ENCODE data around the gene AIRE.

The AIRE gene

DNA sequence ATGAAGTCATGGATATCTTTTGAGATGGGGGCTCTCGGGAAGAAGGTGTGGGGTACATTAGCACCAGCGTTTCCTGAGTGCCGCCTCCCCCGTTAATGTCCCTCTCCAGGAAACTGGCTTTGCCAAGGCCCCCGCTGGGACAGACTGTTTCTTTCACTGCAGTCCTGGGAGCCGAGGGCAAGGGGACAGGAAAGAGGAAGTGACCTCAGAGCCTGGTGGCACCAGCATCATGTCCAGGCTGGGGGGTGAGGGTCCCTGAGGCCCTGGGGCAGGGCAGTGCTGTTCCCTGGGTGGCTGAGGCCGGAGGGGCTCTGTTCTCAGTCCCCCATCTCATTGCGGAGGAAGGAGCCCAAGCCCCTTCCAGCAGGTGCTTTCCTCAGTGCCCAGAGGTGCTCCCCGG lies 20.0 kb downstream of the AIRE start:
- DNase-seq: no peak

GRCh38 chr21:44306936-44307704 lies 21.4 kb downstream of the AIRE start:
- no peak for DNase-seq

DNA sequence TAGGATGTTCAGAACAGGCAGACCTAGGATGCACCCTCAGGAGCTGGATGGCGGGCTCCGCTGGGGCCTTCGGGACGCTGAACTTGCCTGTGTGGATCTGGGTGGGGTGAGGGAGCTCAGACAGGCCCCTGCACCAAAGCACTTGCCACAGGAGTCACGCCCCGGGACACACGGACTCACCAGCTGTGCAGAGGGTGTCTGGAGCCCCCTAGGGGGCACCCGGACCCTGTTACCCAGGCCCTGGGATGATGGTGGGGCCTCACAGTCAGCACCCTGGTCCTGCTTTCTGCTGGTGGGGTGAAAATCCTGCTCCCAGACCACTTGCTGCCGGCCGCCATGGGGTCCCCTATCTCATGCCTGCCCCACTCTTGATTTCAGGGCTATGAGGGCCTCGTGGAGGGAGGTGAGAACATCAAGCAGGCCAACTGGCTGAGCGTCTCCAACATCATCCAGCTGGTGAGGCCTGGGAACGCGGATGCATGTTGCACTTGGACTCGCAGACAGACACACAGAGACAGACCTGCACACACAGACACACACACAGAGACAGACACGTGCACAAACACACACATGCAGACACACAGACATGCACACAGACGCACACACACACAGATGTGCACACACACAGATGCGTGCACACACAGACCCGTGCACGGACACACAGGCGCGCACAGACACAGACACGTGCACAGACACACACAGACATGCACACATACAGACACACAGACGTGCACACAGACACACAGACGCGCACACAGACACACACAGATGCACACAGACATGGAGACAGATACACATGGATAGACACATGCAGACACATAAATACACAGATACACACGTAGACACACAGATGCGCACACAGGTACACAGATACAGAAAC lies 25.2 kb downstream of the AIRE start:
- DNase-seq: no peak

DNA sequence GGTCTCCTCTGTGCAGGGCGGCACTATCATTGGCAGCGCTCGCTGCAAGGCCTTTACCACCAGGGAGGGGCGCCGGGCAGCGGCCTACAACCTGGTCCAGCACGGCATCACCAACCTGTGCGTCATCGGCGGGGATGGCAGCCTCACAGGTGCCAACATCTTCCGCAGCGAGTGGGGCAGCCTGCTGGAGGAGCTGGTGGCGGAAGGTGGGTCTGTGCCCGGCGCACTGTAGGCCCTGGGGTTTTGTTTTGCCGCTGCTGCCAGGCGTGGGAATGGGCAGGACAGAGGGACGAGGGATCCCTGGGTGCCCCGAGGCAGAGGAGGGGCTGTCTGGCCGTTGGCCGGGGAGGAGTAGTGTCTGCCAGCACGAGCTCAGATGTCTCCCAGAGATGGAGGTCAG lies 26.4 kb downstream of the AIRE start:
- DNase-seq: no peak

GRCh38 chr21:44312716-44313115 lies 27.0 kb downstream of the AIRE start:
- no peak for DNase-seq

DNA sequence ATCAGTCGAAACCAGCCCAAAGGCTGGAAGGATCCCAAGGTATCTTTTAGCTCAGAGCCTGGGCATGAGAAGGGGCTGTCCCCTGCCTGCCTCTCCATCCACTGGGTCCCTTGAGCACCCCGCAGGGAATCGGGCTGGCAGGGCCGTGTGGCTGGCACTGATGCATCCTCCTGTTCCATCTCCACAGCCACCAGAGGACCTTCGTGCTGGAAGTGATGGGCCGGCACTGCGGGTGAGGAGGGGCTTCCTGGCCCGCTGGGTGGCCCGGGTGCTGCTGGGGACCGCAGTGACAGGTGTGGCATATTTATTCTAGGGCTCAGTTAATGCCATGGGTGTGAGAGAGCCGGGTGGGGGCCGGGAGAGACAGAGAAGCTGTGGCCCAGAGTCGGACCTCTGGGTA lies 27.8 kb downstream of the AIRE start:
- no peak for DNase-seq

DNA sequence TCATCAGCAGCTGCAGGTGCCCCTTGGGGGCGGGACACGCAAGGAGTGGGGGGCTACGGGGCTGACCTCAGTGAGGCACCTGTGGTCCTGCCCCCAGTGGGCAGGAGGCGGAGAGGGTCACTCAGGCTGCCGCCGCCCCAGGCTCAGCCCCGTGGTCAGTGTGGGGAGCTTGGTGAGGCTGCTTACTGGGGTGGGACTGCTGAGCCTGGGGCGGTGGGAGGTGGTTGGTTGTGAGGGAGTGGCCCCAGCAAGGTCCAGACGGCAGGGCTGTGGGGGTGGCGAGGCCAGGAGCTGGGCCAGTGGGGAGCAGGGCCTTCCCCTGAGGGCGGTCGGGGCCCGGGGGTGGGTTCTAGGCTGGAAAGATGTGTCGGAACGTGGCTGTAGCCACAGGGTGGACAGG lies 28.5 kb downstream of the AIRE start:
- no peak for DNase-seq

GRCh38 chr21:44314561-44314960 lies 28.9 kb downstream of the AIRE start:
- DNase-seq: no peak

DNA sequence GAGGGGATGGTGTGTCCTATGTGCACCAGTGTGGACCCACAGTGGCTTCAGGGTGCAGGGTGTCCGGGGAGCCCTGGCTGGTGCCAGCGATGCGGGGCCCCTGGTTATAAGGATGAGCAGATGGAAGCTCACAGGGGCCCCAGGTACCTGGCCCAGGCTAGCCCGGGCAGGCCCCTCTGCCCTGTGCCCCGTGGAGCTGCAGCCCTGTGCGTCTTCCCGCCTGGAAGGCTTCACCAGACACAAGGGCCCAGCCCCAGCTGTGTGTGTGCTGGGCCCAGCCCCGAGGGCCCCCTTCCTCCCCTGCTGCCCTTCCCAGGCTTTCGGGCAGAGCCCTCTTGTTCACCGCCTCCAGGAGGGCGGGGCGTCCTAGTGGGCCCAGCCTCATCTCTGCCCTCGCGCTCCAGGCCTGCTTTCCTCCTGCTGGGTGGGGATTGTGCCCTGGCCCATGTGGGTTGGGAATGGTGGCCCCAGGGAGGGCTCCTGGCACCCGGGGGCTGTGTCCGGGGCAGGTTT lies 30.1 kb downstream of the AIRE start:
- DNase-seq: no peak

GRCh38 chr21:44316277-44316900 lies 30.7 kb downstream of the AIRE start:
- no peak for DNase-seq

- DNase-seq: no peak
Measured at GRCh38 chr21:44317241-44317782, 31.6 kb downstream of the AIRE start.

- no peak for DNase-seq
Measured at GRCh38 chr21:44317871-44318270, 32.2 kb downstream of the AIRE start.

DNA sequence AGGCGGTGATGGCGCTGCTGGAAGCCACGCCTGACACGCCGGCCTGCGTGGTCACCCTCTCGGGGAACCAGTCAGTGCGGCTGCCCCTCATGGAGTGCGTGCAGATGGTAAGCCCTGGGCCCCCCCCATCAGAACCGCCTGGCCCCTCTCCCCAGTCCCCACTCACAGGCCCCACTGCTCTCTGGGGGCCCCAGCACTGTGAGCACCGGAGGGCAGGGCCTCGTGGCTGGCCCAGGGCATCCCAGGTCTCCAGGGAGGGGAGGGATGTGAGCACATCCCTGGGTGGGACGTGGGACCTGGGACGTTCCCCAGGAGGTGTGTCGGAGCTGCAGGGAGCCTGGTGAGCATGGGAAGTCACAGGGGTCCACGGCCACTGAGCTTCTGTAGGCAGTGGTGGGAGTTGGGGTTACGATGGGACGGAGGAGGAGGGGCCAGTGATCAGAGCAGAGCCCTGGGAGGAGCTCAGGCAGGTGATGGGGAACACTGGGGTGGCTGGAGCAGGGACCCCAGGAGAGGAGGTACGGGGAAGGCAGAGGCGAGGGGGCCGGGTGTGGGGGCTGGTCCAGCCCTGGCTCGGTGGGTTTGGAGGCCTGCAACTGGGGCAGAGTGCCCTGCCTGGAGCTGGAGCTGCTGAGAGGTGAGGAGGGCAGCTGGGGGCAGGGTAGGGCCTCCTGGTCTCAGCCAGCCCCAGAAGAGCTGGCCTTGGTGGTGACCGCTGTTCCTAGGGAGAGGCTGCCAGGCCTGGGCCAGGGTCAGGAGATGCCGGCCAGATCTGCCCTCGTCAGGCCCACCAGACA lies 33.0 kb downstream of the AIRE start:
- no peak for DNase-seq

- no peak for DNase-seq
Measured at GRCh38 chr21:44319407-44320065, 33.9 kb downstream of the AIRE start.

DNA sequence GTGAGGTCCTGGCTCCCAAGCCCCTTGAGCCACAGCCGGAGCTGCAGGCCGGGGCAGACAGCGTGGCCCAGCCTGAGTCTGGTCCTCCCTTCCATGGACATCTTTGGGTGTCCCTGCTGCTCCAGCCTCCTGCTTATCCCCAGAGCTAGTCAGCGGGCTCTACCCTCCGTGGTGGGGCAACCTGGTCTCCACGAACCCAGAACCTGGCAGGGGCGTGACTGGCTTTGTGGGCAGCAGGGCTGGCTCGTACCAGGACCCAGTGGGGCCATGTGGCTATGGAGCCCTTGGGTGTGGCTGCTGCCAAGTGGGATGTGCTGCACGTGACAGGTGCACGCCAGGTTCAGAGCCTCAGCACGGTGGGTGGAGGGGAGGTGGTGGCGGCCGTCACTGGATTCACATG lies 35.2 kb downstream of the AIRE start:
- DNase-seq: no peak

DNA sequence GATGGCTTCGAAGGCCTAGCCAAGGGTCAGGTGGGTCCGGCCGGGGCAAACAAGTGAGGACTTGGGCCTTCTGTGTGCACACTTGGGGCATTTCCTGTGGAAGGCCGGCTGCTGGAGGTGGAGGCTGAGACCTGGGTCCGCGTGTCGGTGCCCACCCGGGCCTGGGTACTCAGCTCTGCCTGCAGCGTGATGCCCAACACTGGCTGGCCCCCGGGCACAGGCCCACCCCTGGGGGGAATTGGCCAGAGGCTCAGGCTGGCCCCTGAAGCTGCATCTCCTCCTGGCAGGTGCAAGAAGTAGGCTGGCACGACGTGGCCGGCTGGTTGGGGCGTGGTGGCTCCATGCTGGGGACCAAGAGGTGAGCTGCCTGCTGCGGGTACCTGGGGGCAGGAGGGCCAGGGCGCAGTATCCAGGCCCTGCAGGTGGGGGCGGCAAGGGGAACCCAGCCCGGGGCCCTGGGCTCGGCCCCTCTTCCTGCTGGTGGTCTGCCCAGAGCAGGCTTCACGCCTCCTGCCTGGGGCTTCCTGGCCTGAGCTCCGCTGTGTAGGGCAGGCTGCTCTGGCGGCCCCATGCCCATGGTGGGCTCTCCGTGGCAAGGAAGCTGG lies 36.3 kb downstream of the AIRE start:
- no peak for DNase-seq

DNA sequence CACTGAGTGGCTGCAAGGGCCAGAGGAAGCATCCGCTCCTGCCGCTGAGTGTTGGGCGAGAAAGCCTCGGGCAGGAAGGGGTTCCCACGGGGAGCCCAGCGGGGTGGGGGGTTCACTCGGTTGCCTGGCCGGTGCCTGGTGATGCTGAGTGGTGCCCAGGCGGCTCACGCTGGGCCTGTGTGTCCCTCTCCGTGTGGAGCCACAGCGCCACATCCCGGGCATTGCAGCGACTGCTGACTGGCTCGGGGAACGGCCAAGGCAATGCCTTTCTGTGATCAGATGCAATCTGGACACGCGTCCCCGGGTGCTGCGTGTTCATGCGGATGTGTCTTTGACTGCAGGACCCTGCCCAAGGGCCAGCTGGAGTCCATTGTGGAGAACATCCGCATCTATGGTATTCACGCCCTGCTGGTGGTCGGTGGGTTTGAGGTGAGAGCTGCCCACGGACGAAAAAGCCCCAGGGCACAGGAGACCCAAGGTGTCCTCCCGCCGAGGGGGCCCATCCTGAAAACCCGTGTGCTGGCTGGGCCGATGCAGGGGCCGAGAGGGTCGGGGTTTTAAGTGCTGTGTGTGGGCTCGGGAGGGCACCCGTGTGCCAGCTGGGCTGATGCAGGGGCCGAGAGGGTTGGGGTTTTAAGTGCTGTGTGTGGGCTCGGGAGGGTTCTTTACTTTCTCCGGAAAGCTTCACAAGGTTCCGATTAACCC lies 37.1 kb downstream of the AIRE start:
- DNase-seq: no peak

DNA sequence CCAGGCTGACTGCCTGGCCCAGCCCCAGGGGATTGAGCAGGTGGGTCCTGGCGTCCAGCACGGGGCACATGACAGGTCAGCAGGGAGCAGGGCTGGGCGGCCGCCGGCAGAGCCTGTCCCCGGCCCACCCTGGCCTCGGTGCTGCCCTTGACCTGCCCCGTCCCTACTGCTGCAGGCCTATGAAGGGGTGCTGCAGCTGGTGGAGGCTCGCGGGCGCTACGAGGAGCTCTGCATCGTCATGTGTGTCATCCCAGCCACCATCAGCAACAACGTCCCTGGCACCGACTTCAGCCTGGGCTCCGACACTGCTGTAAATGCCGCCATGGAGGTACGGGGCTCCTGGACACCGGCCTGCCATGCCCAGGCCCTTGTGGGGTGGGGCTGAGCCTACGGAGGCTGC lies 37.9 kb downstream of the AIRE start:
- DNase-seq: no peak

DNA sequence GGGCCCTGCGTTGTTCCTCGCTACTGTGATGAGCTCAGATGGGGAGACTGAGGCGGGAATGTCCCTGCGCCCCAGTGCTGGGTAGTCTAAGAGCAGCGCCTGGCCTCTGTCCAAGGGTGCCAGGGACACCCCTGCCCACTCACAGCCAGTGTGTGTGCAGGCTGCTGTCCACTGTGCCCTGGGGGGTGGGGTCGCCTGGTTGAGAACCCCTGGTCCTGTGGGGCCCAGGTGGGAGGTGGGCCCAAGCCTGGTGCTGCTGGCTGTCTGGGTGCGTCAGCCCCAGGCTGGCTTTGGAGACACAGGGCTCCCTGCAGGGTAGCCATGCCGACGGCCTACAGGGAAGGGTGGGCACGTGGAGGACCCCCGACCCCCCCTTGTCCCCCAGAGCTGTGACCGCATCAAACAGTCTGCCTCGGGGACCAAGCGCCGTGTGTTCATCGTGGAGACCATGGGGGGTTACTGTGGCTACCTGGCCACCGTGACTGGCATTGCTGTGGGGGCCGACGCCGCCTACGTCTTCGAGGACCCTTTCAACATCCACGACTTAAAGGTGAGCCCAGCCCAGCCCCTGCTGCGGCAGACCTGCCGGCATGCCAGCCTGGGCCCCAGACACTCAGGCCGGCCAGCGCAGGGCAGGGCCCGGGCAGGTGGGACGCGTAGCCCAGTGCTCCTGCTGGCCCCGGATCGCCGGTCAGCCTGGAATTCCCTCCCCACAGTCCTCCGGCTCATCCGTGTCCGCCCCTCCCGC lies 38.6 kb downstream of the AIRE start:
- DNase-seq: no peak

- DNase-seq: no peak
Measured at GRCh38 chr21:44324854-44325107, 39.1 kb downstream of the AIRE start.

All from stimulated activated CD4-positive, alpha-beta T cell treated with anti-CD3 and anti-CD28 coated beads, Interleukin-2, amount 100 ng/mL, for 48 hours (primary cell).